Measurements from ENCODE around the gene DENND4B.

Gene DENND4B

DNA sequence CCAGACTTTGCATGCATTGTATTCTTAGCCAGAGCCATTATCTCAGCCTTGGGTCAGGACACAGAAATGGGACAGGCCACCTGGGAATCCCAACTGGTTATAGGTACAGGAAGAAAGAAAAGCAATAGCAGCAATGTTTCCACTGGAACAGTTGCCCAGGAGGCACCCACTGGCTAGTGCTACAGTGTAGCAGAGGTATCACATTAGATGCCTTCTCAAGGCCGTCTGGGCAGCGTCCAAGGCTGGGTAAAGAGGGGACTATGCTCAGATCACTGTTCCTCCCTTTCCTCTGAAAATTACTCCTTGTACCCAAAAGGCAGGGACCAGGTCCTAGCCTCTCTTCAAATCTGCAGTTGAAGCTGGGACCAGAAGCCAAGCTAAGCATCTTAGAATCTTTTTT lies 23.8 kb upstream of the DENND4B start:
- H3K27me3 ChIP-seq (ENCODE audit: control insufficient read depth, insufficient read depth, low read length, poor library complexity, severe bottlenecking) = no peaks in the 10 kb centered on the region
- H3K4me3 ChIP-seq (ENCODE audit: insufficient read depth, low read depth, low read length) = no peak overlapping the region
- H3K9me3 ChIP-seq (ENCODE audit: control insufficient read depth, low read length) = no peaks in the 10 kb centered on the region
- 95 to 97% methylated on average over 2 of the region's 2 CpGs for WGBS, 2 experiments
- peaks cover 3% of the 10 kb centered on the region for H3K4me1 ChIP-seq (ENCODE audit: control insufficient read depth, insufficient read depth, low read length)
- no peak overlapping the region for H3K27ac ChIP-seq (ENCODE audit: insufficient read depth, low read depth, low read length, poor library complexity, severe bottlenecking)
- peaks cover 9% of the 10 kb centered on the region for H3K36me3 ChIP-seq (ENCODE audit: control insufficient read depth, insufficient read depth, low read length)

DNA sequence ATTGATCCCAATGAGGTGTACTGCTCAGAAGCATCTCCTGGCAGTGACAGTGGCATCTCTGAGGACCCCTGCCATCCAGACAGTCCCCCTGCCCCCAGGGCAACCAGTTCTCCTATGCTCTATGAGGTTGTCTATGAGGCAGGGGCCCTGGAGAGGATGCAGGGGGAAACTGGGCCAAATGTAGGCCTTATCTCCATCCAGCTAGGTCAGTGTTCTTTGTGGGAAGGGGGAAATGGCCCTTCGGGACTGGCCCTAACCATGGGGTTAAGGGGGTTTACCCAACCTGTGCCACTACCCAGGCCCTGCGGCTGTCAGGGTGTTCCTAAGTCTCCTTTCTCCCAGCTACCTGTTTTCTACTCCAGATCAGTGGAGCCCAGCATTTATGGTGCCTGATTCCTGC lies 22.5 kb upstream of the DENND4B start:
- no peaks in the 10 kb centered on the region for H3K9me3 ChIP-seq (ENCODE audit: control insufficient read depth, low read length)
- H3K27me3 ChIP-seq (ENCODE audit: control insufficient read depth, insufficient read depth, low read length, poor library complexity, severe bottlenecking) = no peaks in the 10 kb centered on the region
- 94 to 96% methylated on average over 2 of the region's 2 CpGs for WGBS, 2 experiments
- peaks cover 3% of the 10 kb centered on the region for H3K4me1 ChIP-seq (ENCODE audit: control insufficient read depth, insufficient read depth, low read length)
- no peak overlapping the region for H3K4me3 ChIP-seq (ENCODE audit: insufficient read depth, low read depth, low read length)
- no peaks in the 10 kb centered on the region for H3K36me3 ChIP-seq (ENCODE audit: control insufficient read depth, insufficient read depth, low read length)
- H3K27ac ChIP-seq (ENCODE audit: insufficient read depth, low read depth, low read length, poor library complexity, severe bottlenecking) = no peak overlapping the region

DNA sequence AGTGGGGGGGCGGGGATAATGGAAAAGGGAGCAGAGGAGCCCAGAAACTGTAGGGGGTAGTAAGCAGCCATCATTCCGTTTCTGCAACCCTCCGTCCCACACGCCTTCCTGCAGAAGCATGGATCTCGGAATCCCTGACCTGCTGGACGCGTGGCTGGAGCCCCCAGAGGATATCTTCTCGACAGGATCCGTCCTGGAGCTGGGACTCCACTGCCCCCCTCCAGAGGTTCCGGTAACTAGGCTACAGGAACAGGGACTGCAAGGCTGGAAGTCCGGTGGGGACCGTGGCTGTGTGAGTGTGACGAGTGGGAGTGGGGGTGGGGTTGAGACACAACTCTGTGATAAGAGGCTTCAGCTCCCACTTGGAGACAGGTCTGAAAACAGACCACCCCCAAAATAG lies 21.9 kb upstream of the DENND4B start:
- Histone ChIP-seq H3K4me1 (ENCODE audit: control insufficient read depth, insufficient read depth, low read length) (peaks cover 3% of the 10 kb centered on the region), H3K27me3 (ENCODE audit: control insufficient read depth, insufficient read depth, low read length, poor library complexity, severe bottlenecking) (no peaks in the 10 kb centered on the region), H3K36me3 (ENCODE audit: control insufficient read depth, insufficient read depth, low read length) (no peaks in the 10 kb centered on the region), H3K27ac (ENCODE audit: insufficient read depth, low read depth, low read length, poor library complexity, severe bottlenecking) (no peak overlapping the region), H3K4me3 (ENCODE audit: insufficient read depth, low read depth, low read length) (peak overlapping the region; percentile 62), H3K9me3 (ENCODE audit: control insufficient read depth, low read length) (no peaks in the 10 kb centered on the region)
- 77 to 80% methylated on average over 13 of the region's 13 CpGs for WGBS, 2 experiments

DNA sequence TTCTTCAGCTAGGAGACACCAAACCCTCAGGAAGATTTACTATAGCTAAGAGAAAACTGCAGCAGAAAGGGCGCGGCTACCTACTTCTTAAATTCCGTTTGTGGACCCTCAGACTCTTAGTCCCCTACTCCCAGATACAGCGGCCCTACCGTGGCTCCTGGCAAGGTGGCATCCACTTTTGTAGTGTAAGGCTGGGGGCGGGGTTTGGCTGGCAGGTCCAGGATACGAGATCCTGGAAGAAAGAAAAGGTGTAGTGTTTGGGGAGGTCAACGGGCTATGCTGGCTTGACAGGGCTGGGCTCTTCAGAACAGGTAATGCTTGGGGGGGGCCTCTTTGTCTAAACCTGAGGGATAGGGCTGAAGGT lies 21.5 kb upstream of the DENND4B start:
- Histone ChIP-seq H3K36me3 (ENCODE audit: control insufficient read depth, insufficient read depth, low read length) (no peaks in the 10 kb centered on the region), H3K9me3 (ENCODE audit: control insufficient read depth, low read length) (no peaks in the 10 kb centered on the region), H3K27me3 (ENCODE audit: control insufficient read depth, insufficient read depth, low read length, poor library complexity, severe bottlenecking) (no peaks in the 10 kb centered on the region), H3K4me1 (ENCODE audit: control insufficient read depth, insufficient read depth, low read length) (peaks cover 3% of the 10 kb centered on the region), H3K4me3 (ENCODE audit: insufficient read depth, low read depth, low read length) (peak overlapping the region; percentile 62), H3K27ac (ENCODE audit: insufficient read depth, low read depth, low read length, poor library complexity, severe bottlenecking) (peak overlapping the region; percentile 96)
- WGBS, 2 experiments = 30 to 38% methylated on average over 8 of the region's 8 CpGs

DNA sequence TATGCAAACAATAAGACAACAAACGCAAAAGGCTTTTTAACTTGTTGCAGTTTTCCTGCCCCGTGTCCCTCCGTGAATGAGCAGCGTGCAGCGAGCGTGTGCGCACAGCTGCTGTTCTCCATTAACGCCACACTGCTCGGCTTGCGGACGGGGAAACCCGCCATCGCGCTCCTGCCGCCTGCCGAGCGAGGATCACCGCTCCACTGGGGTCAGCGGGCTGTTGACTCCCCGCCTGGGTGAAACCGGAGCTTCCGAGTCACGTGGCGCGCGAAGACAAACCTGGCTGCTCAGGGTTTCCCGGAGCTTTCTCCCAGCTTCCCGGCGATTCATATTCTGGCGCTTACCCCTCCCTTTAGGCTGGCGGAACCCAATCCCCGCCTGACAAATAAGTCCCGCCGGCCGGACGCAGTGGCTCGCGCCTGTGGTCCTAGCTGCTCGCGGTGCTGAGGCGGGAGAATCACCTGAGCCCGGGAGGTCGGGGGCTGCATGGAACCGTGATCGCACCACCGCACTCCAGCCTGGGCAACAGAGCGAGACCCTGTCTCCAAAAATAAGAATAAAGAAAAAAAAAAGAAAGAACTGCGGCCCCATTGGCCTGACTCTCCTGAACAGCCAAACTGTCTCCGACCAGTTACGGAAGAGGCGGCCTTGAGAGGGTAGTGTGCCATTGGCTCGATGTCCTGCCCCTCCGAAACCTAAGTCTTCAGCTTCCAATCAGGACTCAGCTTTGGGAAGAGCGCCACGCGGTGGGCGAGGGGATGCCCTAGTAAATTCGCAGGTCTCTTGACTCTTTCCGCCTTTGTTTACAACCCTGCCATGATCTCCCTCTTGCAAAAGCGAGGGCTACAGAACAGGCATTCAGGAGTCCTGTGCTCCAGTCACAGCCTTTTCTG lies 20.8 kb upstream of the DENND4B start, which contains the start of gene CREB3L4:
TSS of gene CREB3L4 (plus strand) at position 796 of the 893 bp plus-strand sequence. CDS start 624 bp downstream, outside the sequence.
- Histone ChIP-seq H3K36me3 (ENCODE audit: control insufficient read depth, insufficient read depth, low read length) (no peaks in the 10 kb centered on the region), H3K27ac (ENCODE audit: insufficient read depth, low read depth, low read length, poor library complexity, severe bottlenecking) (peak within 1 kb of the TSS; percentile 96), H3K27me3 (ENCODE audit: control insufficient read depth, insufficient read depth, low read length, poor library complexity, severe bottlenecking) (no peaks in the 10 kb centered on the region), H3K9me3 (ENCODE audit: control insufficient read depth, low read length) (no peaks in the 10 kb centered on the region), H3K4me1 (ENCODE audit: control insufficient read depth, insufficient read depth, low read length) (peaks cover 3% of the 10 kb centered on the region), H3K4me3 (ENCODE audit: insufficient read depth, low read depth, low read length) (peak within 1 kb of the TSS; percentile 62)
- WGBS, 2 experiments = 1% methylated on average over 60 of the region's 60 CpGs

DNA sequence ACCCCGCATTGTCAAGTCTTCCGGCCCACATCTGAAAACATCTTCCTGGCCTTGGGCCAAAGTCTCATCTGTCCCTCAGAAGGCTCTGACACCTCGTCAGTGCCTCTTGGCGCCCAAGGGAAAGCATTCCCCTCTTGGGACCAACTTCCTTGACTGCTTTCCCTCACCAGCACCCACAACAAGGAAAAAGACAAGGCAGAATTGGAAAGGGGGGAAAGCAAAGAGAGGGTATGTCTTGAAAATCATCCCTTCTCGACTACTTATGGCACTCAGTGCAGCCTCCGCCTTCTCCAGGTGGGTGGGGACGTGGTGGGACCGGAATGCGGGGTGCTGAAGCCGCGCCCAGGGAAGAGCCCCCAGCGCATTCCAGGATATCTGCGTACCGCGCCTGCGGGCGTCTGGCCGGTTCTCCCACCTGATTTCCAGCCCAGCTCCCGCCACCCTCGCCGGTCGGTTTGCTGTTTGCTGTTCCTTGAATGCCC lies 17.4 kb upstream of the DENND4B start:
- H3K36me3 ChIP-seq (ENCODE audit: control insufficient read depth, insufficient read depth, low read length) = peaks cover 17% of the 10 kb centered on the region
- no peaks in the 10 kb centered on the region for H3K27me3 ChIP-seq (ENCODE audit: control insufficient read depth, insufficient read depth, low read length, poor library complexity, severe bottlenecking)
- H3K27ac ChIP-seq (ENCODE audit: insufficient read depth, low read depth, low read length, poor library complexity, severe bottlenecking) = peak overlapping the region; percentile 96
- H3K4me1 ChIP-seq (ENCODE audit: control insufficient read depth, insufficient read depth, low read length) = peaks cover 15% of the 10 kb centered on the region
- WGBS, 2 experiments = 0 to 1% methylated on average over 22 of the region's 22 CpGs
- H3K4me3 ChIP-seq (ENCODE audit: insufficient read depth, low read depth, low read length) = peak overlapping the region; percentile 83
- H3K9me3 ChIP-seq (ENCODE audit: control insufficient read depth, low read length) = no peaks in the 10 kb centered on the region

DNA sequence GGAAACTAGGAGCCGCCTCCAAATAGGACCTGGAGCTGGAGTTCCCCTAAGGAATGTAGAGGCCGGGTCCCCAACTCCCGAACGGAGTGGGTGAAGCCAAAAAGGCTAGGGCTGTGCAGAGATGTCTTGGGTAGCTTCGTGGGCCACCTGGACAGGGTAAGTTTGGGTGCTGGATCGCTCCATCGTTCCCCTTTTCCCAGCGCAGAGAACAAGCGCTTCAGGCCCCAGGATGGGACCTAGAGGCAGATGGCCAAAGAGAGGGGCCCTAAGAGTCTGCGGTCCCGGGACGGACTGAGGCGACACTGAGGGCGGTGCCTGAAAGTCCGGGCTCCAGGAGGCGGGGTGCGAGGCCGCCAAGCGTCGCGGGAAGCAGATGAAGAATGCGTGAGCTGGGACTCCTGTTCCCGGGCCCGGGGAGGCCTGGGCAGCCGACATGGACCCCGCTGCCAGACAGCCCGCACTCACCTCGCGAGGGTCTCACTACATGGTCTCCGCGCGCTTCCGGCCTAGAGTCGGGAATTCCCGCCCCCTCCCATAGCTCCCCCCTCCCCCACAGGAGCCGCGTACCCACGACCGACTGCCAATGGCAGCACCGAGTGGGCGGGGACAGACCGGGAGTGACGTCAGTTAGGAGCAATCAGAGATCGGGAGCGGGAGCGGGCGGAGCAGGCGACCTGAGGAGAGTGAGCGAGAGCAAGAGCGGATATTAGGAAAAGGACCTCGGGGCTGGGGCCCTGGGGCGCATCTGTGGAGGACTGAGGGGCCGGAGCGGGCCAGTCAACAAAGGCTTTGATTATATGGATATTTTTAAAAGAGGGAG lies 16.7 kb upstream of the DENND4B start, which contains the start of gene SLC39A1:
TSS of gene SLC39A1 (minus strand) at position 508 of the 820 bp plus-strand sequence. CDS start 822 bp downstream, outside the sequence.
- 0 to 1% methylated on average over 54 of the region's 54 CpGs for WGBS, 2 experiments
- peak within 1 kb of the TSS; percentile 96 for H3K27ac ChIP-seq (ENCODE audit: insufficient read depth, low read depth, low read length, poor library complexity, severe bottlenecking)

DNA sequence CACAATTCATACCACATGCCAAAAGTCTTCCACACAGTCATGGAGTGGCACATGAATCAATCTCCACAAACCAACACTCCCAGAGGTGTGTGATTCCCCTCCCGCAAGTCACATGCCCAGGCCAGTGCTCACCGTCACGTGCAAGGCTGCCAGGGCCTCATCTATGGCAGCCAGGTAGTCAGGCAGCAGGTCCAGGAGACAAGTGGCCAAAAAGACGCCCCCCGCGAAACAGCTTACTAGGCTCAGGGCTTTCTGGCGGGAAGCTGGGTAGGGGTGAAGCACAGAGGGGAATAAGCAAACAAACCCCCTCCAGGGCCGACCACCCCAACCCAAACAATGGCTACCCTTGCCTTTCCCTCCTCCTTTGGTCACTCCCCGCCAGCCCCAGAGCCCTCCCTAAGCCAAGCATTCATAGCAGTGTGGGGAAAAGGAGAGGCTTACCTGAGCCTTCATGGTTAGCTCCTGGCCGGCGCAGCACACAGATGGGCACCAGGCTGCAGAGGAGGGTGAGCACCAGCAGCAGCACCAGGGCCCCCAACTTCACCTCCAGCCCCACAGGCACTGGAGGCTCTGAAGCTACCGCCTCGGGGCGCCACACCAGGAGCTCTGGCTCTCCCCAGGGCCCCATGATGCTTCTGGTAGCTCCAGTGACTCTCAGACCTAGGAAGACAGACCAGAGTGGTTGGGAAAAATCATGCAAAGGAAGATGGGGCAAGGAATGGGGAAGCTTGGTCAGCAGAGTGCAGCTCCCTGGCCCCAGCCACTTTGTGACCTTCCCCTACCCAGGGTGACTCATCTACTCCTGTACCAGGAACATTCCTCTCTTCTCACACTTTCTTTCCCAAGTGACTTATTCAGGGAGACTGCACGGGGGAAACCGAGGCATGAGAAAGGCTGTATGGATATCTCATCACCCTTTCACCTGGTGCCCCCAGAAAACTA lies 15.8 kb upstream of the DENND4B start:
- peaks cover 17% of the 10 kb centered on the region for H3K4me1 ChIP-seq (ENCODE audit: control insufficient read depth, insufficient read depth, low read length)
- H3K36me3 ChIP-seq (ENCODE audit: control insufficient read depth, insufficient read depth, low read length) = peaks cover 17% of the 10 kb centered on the region
- H3K9me3 ChIP-seq (ENCODE audit: control insufficient read depth, low read length) = no peaks in the 10 kb centered on the region
- H3K4me3 ChIP-seq (ENCODE audit: insufficient read depth, low read depth, low read length) = peak overlapping the region; percentile 83
- 14 to 17% methylated on average over 16 of the region's 16 CpGs for WGBS, 2 experiments
- no peaks in the 10 kb centered on the region for H3K27me3 ChIP-seq (ENCODE audit: control insufficient read depth, insufficient read depth, low read length, poor library complexity, severe bottlenecking)
- no peak overlapping the region for H3K27ac ChIP-seq (ENCODE audit: insufficient read depth, low read depth, low read length, poor library complexity, severe bottlenecking)

More for the DNA sequence above, 16.7 kb upstream of the DENND4B start, which contains the start of gene SLC39A1:
- Histone ChIP-seq H3K9me3 (ENCODE audit: control insufficient read depth, low read length) (no peaks in the 10 kb centered on the region), H3K36me3 (ENCODE audit: control insufficient read depth, insufficient read depth, low read length) (peaks cover 17% of the 10 kb centered on the region), H3K4me3 (ENCODE audit: insufficient read depth, low read depth, low read length) (peak within 1 kb of the TSS; percentile 83), H3K4me1 (ENCODE audit: control insufficient read depth, insufficient read depth, low read length) (peaks cover 15% of the 10 kb centered on the region), H3K27me3 (ENCODE audit: control insufficient read depth, insufficient read depth, low read length, poor library complexity, severe bottlenecking) (no peaks in the 10 kb centered on the region)

DNA sequence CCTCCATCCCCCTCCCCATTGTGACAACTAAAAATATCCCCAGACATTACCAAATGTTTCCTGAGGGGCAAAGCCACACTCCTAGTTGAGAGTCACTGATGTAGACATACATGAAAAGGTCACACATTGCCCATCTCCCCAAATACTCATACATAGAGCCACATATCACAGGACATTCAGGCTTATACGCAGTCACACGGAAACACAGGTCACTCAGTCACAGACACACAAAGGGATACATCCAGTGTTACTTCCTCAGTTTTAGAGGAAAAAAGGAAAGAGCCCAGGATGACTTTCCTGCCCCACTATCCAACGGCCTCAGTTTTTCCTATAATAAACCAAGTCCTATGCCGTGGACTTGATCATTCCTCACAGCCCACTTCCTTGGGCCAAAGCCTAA lies 14.9 kb upstream of the DENND4B start:
- H3K27me3 ChIP-seq (ENCODE audit: control insufficient read depth, insufficient read depth, low read length, poor library complexity, severe bottlenecking) = no peaks in the 10 kb centered on the region
- no peaks in the 10 kb centered on the region for H3K9me3 ChIP-seq (ENCODE audit: control insufficient read depth, low read length)
- H3K4me1 ChIP-seq (ENCODE audit: control insufficient read depth, insufficient read depth, low read length) = peaks cover 25% of the 10 kb centered on the region
- H3K4me3 ChIP-seq (ENCODE audit: insufficient read depth, low read depth, low read length) = peak overlapping the region; percentile 83
- no peak overlapping the region for H3K27ac ChIP-seq (ENCODE audit: insufficient read depth, low read depth, low read length, poor library complexity, severe bottlenecking)
- 85 to 87% methylated on average over 4 of the region's 4 CpGs for whole genome bisulfite sequencing, 2 experiments
- peaks cover 17% of the 10 kb centered on the region for H3K36me3 ChIP-seq (ENCODE audit: control insufficient read depth, insufficient read depth, low read length)

Measured in ectodermal cell (in vitro differentiated cells).